ENCODE results near the gene STOML3.

The STOML3 gene

DNA sequence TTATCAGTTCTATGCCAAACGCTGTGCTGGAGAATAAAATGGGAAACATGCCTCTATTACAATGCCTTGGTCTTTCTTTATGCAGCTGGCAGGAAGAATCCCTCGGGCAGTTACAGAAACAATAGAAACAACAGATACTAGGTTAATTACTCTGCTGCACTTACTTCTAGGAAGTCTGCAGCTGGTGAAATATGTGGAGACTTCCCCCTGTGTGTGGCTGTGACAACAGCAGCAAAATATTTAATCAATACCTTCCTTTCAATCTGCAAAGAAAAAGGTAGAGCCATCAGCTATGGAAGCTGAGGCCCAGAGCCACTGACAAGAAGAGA is 9.9 kb downstream of the STOML3 start:
- DNase-seq: no peak

DNA sequence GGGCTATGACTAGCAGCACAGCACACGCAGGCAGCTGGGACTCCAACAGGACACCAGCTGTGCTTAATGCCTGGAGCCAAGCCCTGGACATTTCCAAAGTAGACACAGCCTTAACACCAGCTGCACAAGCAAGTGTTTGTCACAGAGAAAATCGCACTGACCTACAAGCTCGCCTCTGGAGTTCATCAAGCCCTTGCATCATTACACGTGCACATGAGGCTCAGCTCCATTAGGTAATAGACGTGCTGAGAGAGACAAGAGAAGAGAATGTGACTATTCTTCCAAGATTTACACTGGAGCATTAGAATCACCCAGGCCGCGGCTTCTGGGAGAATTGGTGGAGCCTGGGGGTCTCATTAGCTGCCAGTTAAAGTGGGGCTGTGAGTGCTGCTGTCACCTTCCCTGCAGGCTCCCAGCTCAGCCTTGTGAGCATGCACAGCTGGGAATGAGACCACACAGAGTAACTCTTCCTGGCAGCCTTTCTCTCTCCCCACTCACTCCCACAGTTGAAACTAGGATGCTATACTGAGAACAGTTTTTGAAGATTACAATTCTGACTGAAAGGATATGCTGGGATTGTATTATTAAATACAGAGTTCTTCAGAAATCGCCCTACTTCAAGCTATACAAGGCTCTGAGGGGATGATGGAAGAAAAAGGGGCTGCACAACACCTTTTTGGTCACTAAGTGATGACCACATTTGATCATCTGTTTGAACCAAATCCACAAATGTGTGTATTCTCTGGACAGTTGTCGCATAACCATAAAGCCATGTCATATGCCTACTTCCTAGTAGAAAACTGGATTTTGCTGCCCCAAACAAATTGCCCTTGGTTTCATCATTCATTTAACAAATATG is 10.5 kb downstream of the STOML3 start:
- no peak for DNase-seq

DNA sequence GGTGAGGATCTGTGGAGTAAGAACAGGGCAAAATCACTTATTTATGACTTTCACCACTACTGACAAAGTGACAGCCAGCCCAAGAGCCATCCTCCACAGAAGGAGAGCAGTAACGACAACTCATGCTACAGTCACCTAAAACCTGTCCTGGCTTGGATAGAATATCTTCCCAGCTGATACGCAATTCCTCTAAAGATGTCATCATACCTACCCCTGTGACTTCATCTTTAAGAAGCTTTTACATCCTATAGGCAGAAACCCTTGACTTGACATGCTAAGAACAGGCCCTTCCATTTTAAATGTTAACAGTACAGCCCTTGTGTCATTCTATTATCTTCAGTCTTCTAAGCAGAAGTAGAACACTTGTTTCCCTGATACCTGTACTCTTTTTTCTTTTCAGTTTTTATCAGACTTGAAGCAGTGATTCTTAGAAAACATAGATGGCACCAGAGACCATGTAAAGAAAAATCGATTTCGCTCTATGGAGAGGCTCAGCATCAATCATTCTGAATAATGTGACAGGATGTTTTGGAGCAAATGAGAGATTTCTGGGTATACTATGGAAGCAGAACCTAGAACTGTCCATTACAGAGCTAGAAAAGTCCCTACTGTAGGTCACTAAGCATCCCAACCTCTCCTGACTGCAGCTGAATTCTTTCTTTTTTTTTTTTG is 20.1 kb downstream of the STOML3 start:
- DNase-seq: no peak

DNA sequence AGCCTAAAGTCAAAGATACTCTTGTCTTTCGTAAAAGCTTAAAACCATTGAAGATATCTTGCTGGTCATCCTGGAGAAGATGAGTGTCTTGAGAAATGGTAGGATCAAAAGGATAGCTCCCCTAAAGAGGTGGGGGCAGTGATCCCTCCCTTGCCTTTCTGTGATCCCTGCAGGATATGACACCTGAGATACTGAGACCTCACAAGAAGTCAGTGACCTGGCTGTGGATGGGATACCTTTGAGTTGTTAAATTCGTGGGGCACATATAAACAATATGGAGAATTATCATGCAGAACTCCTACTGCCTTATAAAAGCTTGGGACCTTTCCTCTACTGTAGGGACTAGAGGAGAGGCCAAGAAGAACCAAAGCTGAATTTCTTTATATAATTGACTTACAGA is 21.4 kb downstream of the STOML3 start:
- no peak for DNase-seq

DNA sequence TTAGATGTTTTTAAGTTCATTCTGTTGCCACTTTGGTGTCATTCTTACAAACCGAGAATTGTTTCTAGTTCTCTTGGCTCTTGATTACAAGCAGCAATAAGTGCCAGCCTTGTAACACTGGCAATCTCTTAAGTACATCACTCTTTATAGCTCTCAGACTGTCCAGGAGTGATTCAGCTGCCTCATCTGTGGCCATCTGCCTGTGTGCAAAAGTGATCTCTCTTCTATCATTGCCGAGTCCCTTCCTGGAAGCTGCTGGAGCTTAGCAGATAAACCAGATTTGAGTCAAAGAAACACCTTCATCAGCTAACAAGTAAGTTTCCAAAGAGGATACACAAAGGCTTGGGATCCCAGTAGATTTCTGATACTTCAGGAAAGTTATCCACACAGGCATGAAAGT is 23.2 kb downstream of the STOML3 start:
- DNase-seq: no peak

DNA sequence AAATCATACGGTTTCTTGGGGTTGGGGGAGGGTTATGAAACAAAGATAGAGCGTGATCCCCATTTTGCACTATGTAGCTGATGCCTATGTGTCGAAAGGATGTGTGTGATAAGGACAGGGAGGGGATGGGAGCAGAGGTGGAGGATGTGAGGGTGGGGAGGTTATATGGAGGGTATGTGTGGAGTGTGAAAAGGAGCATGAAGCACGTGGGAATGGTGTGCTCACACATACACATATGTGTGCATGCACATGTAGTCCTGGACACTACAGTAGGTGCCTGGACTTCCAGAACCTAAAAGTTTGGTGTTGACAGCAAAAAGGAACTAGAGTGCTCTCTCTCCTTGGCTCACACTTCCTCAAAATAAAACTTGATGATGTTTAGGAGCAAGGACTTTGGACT is 25.4 kb downstream of the STOML3 start:
- DNase-seq: no peak

DNA sequence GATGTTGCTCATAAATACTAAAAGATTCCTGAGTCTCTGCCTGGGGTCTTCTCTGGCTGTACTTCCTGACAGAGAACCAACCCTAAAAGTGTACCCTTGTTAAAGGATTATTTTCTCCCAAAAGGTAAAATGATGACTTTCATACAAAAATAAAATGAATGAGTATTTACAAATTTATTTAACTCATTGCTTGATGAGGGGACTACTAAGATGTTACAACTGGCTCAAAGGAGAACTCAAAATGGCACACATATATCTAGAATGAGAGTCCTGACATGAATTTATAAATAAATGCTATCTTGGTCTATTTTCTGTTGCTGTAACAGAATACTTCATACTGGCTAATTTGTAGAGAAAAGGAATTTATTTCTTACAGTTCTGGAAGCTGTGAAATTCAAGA is 30.5 kb downstream of the STOML3 start:
- DNase-seq: no peak

DNA sequence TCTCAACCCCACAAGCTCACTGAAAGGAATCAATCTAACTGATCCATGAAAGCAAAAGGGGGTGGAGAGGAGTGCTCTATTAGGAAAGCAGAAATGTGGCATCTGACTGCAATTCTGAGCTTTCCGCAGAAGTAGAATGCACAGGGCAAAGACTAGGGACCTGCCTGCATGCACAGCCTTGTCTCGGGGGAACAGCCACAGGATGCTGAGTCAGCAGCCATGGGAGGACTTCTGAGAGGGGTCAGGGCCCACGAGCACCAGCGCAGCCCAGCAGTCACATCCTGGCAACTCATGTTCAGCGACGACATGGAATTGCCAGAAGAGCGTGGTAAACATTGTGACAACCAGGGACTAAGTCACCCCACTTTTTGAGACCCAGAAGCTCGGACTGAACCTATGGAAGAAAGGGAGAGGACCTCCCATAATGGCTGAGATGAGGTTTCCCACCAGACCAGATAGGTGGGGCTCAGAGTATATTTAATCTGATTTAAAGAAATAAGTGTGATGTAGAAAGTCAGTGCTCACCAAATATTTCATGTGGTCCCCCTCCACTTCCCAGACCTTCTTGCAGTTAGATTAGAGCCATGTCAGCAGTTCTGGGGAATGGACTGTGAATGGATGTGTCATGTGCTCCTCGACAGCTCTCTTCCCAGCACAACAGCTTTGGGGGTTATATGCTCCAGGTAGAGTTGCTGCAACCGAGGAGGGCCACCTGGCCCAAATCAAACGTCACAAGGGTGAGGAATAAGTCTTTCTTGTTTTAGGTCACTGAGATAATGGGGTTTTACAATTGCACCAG is 32.6 kb downstream of the STOML3 start:
- no peak for DNase-seq

DNA sequence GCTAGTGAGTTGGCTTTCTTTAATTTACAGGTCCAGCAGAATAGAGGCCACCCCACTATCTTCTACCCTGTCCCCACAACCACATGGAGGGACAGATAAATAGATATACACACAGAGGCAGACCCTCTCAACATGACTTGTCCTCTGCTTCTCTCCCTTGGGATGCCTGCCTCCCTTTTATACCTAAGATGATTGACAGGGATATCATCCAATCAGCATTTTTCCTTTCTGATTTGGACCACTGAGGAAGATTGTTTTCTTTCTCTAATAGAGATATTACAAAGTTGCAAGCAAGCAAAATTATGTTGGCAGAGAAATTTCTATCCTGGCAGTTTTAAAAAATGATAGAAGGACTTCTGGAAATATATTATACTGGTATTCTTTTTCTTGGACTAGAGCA is 35.8 kb downstream of the STOML3 start:
- no peak for DNase-seq

DNA sequence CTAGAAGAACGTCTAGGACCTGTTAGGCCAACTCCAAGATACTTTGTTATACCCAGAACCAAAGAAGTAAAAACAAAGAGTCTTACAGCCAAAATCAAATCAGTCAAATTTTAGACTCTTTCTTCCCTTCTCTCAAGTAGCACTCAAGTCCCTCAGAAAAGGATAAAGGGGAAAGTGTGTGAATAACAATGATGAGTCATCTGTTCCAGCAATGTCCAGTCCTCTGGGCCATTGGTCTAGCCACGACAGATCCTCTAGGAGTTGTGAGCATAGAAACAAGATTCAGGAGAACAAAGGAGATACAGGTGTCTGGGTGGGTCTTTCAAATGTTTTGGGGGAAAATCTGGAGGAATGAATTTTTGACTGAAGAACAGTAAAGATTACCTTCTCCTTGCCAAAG is 36.3 kb downstream of the STOML3 start:
- DNase-seq: no peak

DNA sequence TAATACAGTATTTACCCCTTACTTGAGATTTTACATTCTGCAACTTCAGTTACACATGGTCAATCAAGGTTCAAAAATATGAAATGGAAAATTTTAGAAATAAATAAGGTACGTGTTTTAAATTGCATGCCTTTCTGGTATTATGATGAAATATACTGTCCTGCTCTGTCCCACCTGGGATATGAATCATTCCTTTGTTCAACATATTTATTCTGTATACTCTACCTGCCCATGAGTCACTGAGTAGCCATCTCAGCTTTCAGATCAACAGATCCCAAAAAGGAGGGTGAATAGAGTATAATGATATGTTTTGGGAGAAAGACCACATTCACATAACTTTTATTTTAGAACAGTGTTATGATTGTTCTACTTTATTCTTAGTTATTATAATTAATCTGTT is 37.8 kb downstream of the STOML3 start:
- no peak for DNase-seq

DNA sequence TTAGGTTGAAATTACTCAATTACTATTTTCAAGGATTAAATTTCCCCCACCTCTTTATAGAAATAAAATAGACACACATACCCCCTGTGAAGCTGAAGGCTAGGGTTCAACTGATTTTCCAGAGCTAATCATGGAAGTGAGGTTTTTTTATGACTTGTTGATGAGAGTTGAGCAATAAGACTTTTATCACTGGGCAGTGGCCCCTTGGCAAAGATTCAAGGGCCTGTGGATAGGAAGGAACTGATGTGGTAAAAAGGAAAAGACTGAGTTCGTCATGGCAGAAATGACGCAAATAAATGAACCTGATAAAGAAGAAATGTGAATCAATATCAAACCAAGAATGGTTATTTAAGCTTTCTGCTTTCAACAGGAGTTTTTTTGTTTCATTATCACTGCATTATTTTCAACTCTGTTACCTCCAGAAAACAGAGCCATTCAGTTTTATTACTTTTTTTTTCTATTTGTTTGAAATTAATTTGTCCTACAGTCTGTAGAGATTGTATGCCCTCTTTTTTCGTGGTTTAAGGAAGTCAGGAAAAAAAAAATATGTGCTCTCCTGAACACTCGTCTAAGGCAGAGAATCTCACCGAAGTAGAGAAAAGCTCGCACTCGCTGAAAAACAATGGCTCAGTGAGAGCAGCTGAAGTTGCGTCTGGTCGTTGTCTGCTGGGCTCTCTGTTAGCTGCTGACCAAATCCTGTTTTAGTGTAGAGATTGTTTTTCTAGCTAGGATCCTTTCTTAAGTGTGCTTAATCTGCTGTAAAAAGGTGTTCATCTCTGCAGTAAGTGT is 38.9 kb downstream of the STOML3 start:
- no peak for DNase-seq

DNA sequence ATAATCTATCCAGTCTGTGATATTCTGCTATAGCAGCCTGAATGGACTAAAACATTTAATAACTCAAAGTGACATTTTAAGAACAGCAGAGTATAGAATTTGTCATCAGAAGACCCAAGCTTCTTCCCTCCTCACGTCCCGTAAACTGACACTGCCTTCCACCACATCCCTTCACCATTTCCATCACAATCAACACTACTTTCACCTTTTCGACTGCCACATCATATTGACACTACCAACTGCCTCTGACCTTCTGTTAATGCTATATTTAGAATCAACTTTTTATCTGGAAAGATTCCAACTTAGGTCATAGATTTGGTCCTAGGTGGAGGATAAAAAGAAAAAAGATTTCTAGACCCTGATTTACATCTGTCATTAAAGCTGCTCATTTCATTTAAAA is 39.6 kb downstream of the STOML3 start:
- DNase-seq: no peak

DNA sequence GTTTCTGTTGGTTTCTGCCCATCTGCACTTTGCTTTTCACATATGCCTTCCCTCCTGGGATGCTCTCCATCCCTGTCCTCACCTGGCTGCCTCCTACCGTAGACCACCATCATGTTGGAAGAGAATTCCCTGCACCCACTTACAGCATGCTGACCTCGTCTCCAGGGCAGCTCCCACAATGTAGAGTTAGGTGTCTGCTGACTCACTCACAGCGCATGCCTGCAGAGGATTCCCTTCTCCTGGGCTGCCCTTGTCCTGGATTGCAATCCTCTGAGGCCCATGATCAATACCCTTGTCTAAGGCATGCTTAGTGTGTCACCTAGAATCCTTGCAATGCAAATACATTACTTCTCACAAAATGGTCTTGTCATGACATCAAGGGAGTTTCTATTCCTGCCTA is 43.6 kb downstream of the STOML3 start:
- no peak for DNase-seq

DNA sequence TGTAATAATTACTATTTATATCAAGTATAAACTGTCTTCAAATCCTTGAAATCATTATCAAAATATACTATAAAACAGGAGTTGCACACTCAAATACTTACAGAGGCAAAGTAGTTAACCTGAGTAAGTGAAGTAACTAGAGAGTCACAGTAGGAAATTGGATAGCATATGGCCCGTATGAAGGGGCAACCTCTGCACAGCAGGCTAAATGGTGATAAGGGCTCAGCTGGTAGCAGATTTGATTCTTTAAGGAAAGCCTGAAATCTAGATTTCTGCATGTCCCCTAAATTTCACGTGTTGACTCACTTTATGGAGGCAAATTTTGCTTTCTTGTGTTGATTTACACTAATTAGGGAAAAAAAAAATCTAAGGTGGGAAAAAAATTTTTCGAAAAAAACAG is 46.4 kb downstream of the STOML3 start:
- DNase-seq: no peak

DNA sequence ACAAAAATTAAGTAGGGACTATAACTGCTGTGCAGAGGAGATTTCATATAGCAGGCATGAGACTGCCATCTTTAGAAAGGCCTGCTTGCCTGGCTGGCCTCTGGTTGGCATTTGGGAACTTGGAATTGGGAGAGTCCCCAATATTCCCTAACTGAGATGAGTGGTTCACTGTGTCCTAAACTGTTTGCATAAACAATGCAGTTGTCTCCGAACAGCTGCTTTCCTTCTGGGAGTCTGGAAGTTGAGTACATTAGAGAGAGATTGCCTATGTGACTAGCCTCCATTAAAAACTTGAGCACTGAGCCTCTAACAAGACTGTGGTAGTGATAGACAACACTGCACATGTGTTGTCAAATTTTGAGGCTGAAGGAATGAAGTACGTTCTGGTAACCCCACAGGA is 47.4 kb downstream of the STOML3 start:
- DNase-seq: no peak

DNA sequence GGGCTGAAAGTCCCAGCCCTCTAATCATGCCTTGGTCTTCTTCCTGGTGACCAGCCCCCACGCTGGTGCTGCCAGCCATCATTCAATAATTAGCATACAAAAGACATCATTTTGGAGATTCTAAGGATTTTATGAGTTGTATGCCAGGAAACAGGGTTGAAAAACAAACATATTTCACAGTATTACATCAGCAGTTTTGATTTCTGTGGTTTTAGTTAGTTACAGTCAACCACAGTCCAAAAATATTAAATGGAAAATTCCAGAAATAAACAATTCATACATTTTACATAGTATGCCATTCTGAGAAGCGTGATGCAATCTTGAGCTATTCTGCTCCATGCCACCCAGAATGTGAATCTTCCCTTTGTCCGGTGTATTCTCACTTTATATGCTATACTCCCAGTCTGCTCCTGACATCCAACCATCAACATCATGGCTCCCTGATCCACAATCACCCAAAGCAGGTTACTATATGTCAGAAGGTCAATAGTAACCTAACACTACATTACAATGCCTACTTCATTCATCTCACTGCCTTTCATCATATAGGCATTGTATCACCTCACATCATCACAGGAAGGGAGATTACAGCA is 49.2 kb downstream of the STOML3 start:
- no peak for DNase-seq

DNA sequence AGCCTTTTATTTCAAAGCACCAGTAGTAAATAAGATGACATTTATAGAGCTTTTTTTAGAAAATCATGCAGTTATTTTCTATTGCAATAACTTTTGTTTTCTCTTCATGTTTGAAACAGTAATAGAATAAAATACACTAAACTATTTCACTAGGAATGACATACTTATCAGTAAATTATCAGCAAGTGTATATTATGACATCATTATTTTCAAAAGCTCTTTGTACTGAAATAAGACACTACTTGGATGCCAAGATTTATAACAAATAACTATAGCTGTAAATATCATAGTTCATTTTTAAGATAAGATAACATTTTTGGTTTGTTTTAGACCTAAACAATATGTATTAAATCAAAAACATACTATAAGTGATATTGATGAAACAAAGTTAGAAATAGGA is 56.8 kb downstream of the STOML3 start:
- DNase-seq: no peak

DNA sequence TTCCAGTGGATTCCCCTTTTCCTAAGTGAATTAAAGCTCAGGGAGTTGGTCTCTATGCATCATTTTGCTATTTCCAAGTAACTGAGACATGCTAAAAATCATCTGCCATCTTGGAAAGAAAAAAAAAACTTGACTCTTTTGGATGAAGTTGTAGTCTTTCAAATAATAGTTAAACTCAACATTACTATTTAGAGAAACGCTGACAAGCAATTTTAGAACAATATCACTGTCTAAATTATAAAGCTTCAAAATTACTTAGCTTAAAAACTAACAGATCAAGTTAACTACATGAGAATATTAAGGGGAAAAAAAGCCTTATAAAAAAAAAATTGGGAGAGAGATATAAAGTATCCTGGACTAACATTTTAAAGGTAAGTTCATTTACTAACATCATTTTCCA is 68.5 kb downstream of the STOML3 start:
- DNase-seq: no peak

DNA sequence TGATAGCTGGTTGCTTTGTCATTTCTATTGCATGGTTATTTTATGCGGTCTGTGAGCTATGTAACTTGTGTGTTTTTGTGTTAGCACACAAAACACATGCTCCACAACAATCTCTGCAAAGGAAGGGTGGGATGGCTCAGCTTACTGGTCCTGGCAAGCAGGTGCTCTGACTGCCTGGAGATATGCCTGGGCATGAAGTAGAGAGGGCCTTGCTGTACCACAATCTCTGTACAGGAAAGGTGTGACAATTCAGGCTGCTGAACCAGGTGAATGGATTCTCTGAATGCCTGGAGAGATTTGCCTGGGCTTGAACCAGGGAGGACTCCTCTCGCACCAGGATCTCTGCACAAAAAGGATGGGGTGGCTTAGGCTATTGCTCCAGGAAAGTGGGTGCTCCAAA is 69.5 kb downstream of the STOML3 start:
- DNase-seq: no peak
